Stimulated activated memory B cell treated with anti-CD40 and anti-IgM and Interleukin-4, amounts not matched to agents 10 μg/mL and 1 μg/mL and 100 μg/mL, for 72 hours (primary cell): ENCODE measurements around the gene C4orf50.
"Not testable (repeated sequence)": the region's sequence is repeated elsewhere in the genome, so short reads cannot be mapped to it uniquely, and the experiment has no call there.

ENCODE experiments used
- ATAC-seq: fragments of 150-1000 bp; cut with Tn5 transposase; 2 replicates; pipeline ENCODE4 v1.10.0; 2021
- H3K27ac Mint-ChIP-seq: one replicate; pipeline ENCODE4 v1.8.0; 2022; ENCODE audit warnings: mild to moderate bottlenecking, mixed read lengths
- H3K27me3 Mint-ChIP-seq: one replicate; pipeline ENCODE4 v1.8.0; 2022; ENCODE audit warnings: mixed read lengths
- H3K36me3 Mint-ChIP-seq: one replicate; pipeline ENCODE4 v1.8.0; 2022; ENCODE audit warnings: mixed read lengths
- H3K4me1 Mint-ChIP-seq: one replicate; pipeline ENCODE4 v1.8.0; 2022; ENCODE audit warnings: mixed read lengths
- H3K4me3 Mint-ChIP-seq: one replicate; pipeline ENCODE4 v1.8.0; 2022; ENCODE audit warnings: mild to moderate bottlenecking, moderate library complexity, mixed read lengths
- H3K9me3 Mint-ChIP-seq: one replicate; pipeline ENCODE4 v1.8.0; 2022; ENCODE audit warnings: mixed read lengths

C4orf50 gene

GRCh38 chr4:5959211-5959982 is 58.8 kb downstream of the C4orf50 start:
- no peaks in the 10 kb centered on the region for H3K4me1 Mint-ChIP-seq
- no peak overlapping the region for H3K4me3 Mint-ChIP-seq

GRCh38 chr4:5958199-5958735 is 60.0 kb downstream of the C4orf50 start:
- Mint-ChIP-seq H3K27me3 (no peaks in the 10 kb centered on the region), H3K36me3 (no peaks in the 10 kb centered on the region), H3K27ac (no peak overlapping the region), H3K4me3 (no peak overlapping the region), H3K4me1 (no peaks in the 10 kb centered on the region), H3K9me3 (no peaks in the 10 kb centered on the region)
- ATAC-seq, result no peak

More at GRCh38 chr4:5959211-5959982, 58.8 kb downstream of the C4orf50 start:
- no peak for ATAC-seq
- H3K36me3 Mint-ChIP-seq, result no peaks in the 10 kb centered on the region
- no peak overlapping the region for H3K27ac Mint-ChIP-seq
- no peaks in the 10 kb centered on the region for H3K9me3 Mint-ChIP-seq
- no peaks in the 10 kb centered on the region for H3K27me3 Mint-ChIP-seq

- no peaks in the 10 kb centered on the region for H3K36me3 Mint-ChIP-seq
- H3K27ac Mint-ChIP-seq, result no peak overlapping the region
- ATAC-seq, result no peak
- no peaks in the 10 kb centered on the region for H3K27me3 Mint-ChIP-seq
- no peaks in the 10 kb centered on the region for H3K9me3 Mint-ChIP-seq
- H3K4me1 Mint-ChIP-seq, result no peaks in the 10 kb centered on the region
- H3K4me3 Mint-ChIP-seq, result no peak overlapping the region
These were observed 61.2 kb downstream of the C4orf50 start for GRCh38 chr4:5957076-5957475.

GRCh38 chr4:5956285-5957021 is 61.8 kb downstream of the C4orf50 start:
- Mint-ChIP-seq H3K27me3 (no peaks in the 10 kb centered on the region), H3K36me3 (no peaks in the 10 kb centered on the region), H3K9me3 (no peaks in the 10 kb centered on the region), H3K27ac (no peak overlapping the region), H3K4me3 (no peak overlapping the region), H3K4me1 (no peaks in the 10 kb centered on the region)
- ATAC-seq, result no peak

GRCh38 chr4:5955856-5956255 is 62.4 kb downstream of the C4orf50 start:
- no peaks in the 10 kb centered on the region for H3K4me1 Mint-ChIP-seq
- H3K27me3 Mint-ChIP-seq, result no peaks in the 10 kb centered on the region
- no peak overlapping the region for H3K27ac Mint-ChIP-seq
- ATAC-seq, result no peak
- H3K4me3 Mint-ChIP-seq, result no peak overlapping the region
- no peaks in the 10 kb centered on the region for H3K36me3 Mint-ChIP-seq
- no peaks in the 10 kb centered on the region for H3K9me3 Mint-ChIP-seq

- no peaks in the 10 kb centered on the region for H3K27me3 Mint-ChIP-seq
- H3K4me3 Mint-ChIP-seq, result no peak overlapping the region
- H3K36me3 Mint-ChIP-seq, result no peaks in the 10 kb centered on the region
- no peak for ATAC-seq
- no peaks in the 10 kb centered on the region for H3K4me1 Mint-ChIP-seq
- H3K27ac Mint-ChIP-seq, result no peak overlapping the region
- no peaks in the 10 kb centered on the region for H3K9me3 Mint-ChIP-seq
These were observed 62.9 kb downstream of the C4orf50 start for GRCh38 chr4:5955201-5955821.

GRCh38 chr4:5954056-5954760 is 64.0 kb downstream of the C4orf50 start:
- ATAC-seq, result no peak
- H3K4me3 Mint-ChIP-seq, result no peak overlapping the region
- no peaks in the 10 kb centered on the region for H3K27me3 Mint-ChIP-seq
- H3K4me1 Mint-ChIP-seq, result no peaks in the 10 kb centered on the region
- peaks cover 3% of the 10 kb centered on the region for H3K9me3 Mint-ChIP-seq
- H3K27ac Mint-ChIP-seq, result no peak overlapping the region
- no peaks in the 10 kb centered on the region for H3K36me3 Mint-ChIP-seq

GRCh38 chr4:5952975-5953951 is 65.0 kb downstream of the C4orf50 start:
- H3K36me3 Mint-ChIP-seq, result no peaks in the 10 kb centered on the region
- ATAC-seq, result no peak
- H3K27ac Mint-ChIP-seq, result no peak overlapping the region
- H3K9me3 Mint-ChIP-seq, result peaks cover 3% of the 10 kb centered on the region
- no peaks in the 10 kb centered on the region for H3K27me3 Mint-ChIP-seq
- no peak overlapping the region for H3K4me3 Mint-ChIP-seq
- H3K4me1 Mint-ChIP-seq, result no peaks in the 10 kb centered on the region

GRCh38 chr4:5952286-5952974 is 65.8 kb downstream of the C4orf50 start:
- H3K4me3 Mint-ChIP-seq, result no peak overlapping the region
- H3K9me3 Mint-ChIP-seq, result peaks cover 3% of the 10 kb centered on the region
- H3K36me3 Mint-ChIP-seq, result no peaks in the 10 kb centered on the region
- H3K27me3 Mint-ChIP-seq, result no peaks in the 10 kb centered on the region
- H3K27ac Mint-ChIP-seq, result no peak overlapping the region
- ATAC-seq, result no peak
- H3K4me1 Mint-ChIP-seq, result no peaks in the 10 kb centered on the region

GRCh38 chr4:5946653-5947052 is 71.6 kb downstream of the C4orf50 start:
- not testable (repeated sequence) for H3K4me3 Mint-ChIP-seq, H3K9me3 Mint-ChIP-seq, H3K36me3 Mint-ChIP-seq, H3K4me1 Mint-ChIP-seq, ATAC-seq, H3K27ac Mint-ChIP-seq
- peaks cover 10% of the 10 kb centered on the region for H3K27me3 Mint-ChIP-seq

GRCh38 chr4:5945936-5946335 is 72.3 kb downstream of the C4orf50 start:
- Mint-ChIP-seq H3K36me3 (no peaks in the 10 kb centered on the region), H3K4me1 (no peaks in the 10 kb centered on the region), H3K9me3 (peaks cover 9% of the 10 kb centered on the region), H3K4me3 (no peak overlapping the region), H3K27ac (no peak overlapping the region), H3K27me3 (peaks cover 10% of the 10 kb centered on the region)
- ATAC-seq, result no peak

GRCh38 chr4:5945171-5945570 is 73.1 kb downstream of the C4orf50 start:
- Mint-ChIP-seq H3K4me1 (no peaks in the 10 kb centered on the region), H3K9me3 (peaks cover 9% of the 10 kb centered on the region), H3K36me3 (no peaks in the 10 kb centered on the region), H3K27me3 (peaks cover 10% of the 10 kb centered on the region), H3K4me3 (no peak overlapping the region), H3K27ac (no peak overlapping the region)
- ATAC-seq, result no peak

- Mint-ChIP-seq H3K9me3 (peaks cover 6% of the 10 kb centered on the region), H3K4me3 (no peak overlapping the region), H3K4me1 (no peaks in the 10 kb centered on the region), H3K36me3 (no peaks in the 10 kb centered on the region), H3K27me3 (peaks cover 10% of the 10 kb centered on the region), H3K27ac (no peak overlapping the region)
- no peak for ATAC-seq
These were observed 74.7 kb downstream of the C4orf50 start for GRCh38 chr4:5943561-5943960.

GRCh38 chr4:5942947-5943346 is 75.3 kb downstream of the C4orf50 start:
- ATAC-seq, result no peak
- Mint-ChIP-seq H3K4me1 (no peaks in the 10 kb centered on the region), H3K27me3 (peaks cover 10% of the 10 kb centered on the region), H3K4me3 (no peak overlapping the region), H3K27ac (no peak overlapping the region), H3K9me3 (peaks cover 6% of the 10 kb centered on the region), H3K36me3 (no peaks in the 10 kb centered on the region)
